SK-N-SH treated with all-trans-retinoic acid at 6 μM for 48 hours (cell line): ENCODE data around the gene PRR33.

Experiments used
- ATAC-seq: fragments of 200-7000 bp; cut with Tn5 transposase; 3 replicates; pipeline ENCODE4 v1.9.1; 2020; ENCODE audit warnings: mild to moderate bottlenecking, moderate library complexity
- BACH2 ChIP-seq: fragments of 250-450 bp; sonication (Bioruptor Pico); IDR thresholded peaks from 2 replicates; pipeline ENCODE4 v1.9.0; 2021; ENCODE audit warnings: mild to moderate bottlenecking, borderline replicate concordance
- CSDC2 ChIP-seq: fragments of 250-450 bp; sonication (Bioruptor Pico); IDR thresholded peaks from 2 replicates; pipeline ENCODE4 v1.5.0; 2020; ENCODE audit warnings: mild to moderate bottlenecking, moderate library complexity
- ESRRG ChIP-seq: fragments of 250-450 bp; sonication (Bioruptor Pico); IDR thresholded peaks from 2 replicates; pipeline ENCODE4 v1.6.1; 2021; ENCODE audit warnings: mild to moderate bottlenecking
- GLIS3 ChIP-seq: fragments of 250-450 bp; sonication (Bioruptor Pico); IDR thresholded peaks from 2 replicates; pipeline ENCODE4 v1.5.0; 2020; ENCODE audit warnings: mild to moderate bottlenecking, moderate library complexity
- ISL1 ChIP-seq: fragments of 250-450 bp; sonication (Bioruptor Pico); IDR thresholded peaks from 2 replicates; pipeline ENCODE4 v2.1.2; 2022; ENCODE audit warnings: mild to moderate bottlenecking, moderate library complexity
- OSR1 ChIP-seq: fragments of 250-450 bp; sonication (Bioruptor Pico); IDR thresholded peaks from 2 replicates; pipeline ENCODE4 v1.8.0; 2022; ENCODE audit warnings: moderate library complexity, mild to moderate bottlenecking, inconsistent platforms
- PPARA ChIP-seq: fragments of 250-450 bp; sonication (Bioruptor Pico); IDR thresholded peaks from 2 replicates; pipeline ENCODE4 v1.5.0; 2020; ENCODE audit warnings: mild to moderate bottlenecking, borderline replicate concordance
- RARB ChIP-seq: fragments of 250-450 bp; sonication (Bioruptor Pico); IDR thresholded peaks from 2 replicates; pipeline ENCODE4 v1.8.0; 2021; ENCODE audit warnings: mild to moderate bottlenecking, moderate library complexity
- SNAI2 ChIP-seq: fragments of 250-450 bp; sonication (Bioruptor Pico); IDR thresholded peaks from 2 replicates; pipeline ENCODE4 v1.5.0; 2020; ENCODE audit warnings: mild to moderate bottlenecking, moderate library complexity
- TCF4 ChIP-seq: fragments of 250-450 bp; sonication (Bioruptor Pico); IDR thresholded peaks from 2 replicates; pipeline ENCODE4 v1.8.0; 2021; ENCODE audit warnings: mild to moderate bottlenecking, moderate library complexity, borderline replicate concordance
- TOX ChIP-seq: fragments of 250-450 bp; sonication (Bioruptor Pico); IDR thresholded peaks from 2 replicates; pipeline ENCODE4 v1.8.0; 2021; ENCODE audit warnings: mild to moderate bottlenecking, moderate library complexity, borderline replicate concordance
- ZC3H10 ChIP-seq: fragments of 250-450 bp; sonication (Bioruptor Pico); IDR thresholded peaks from 2 replicates; pipeline ENCODE4 v1.5.1; 2021; ENCODE audit warnings: mild to moderate bottlenecking, moderate library complexity
- ZFP3 ChIP-seq: fragments of 250-450 bp; sonication (Bioruptor Pico); IDR thresholded peaks from 2 replicates; pipeline ENCODE4 v1.5.0; 2020; ENCODE audit warnings: mild to moderate bottlenecking, moderate library complexity
- ZFP30 ChIP-seq: fragments of 450-650 bp; formaldehyde crosslinking; IDR thresholded peaks from 2 replicates; pipeline ENCODE4 v1.5.0; 2022; ENCODE audit warnings: mild to moderate bottlenecking, moderate library complexity
- ZNF565 ChIP-seq: fragments of 450-650 bp; formaldehyde crosslinking; conservative IDR thresholded peaks from 2 replicates; pipeline ENCODE4 v1.5.0; 2020; ENCODE audit warnings: low read depth, mild to moderate bottlenecking, moderate library complexity
- ZNF70 ChIP-seq: fragments of 450-650 bp; formaldehyde crosslinking; IDR thresholded peaks from 2 replicates; pipeline ENCODE4 v1.5.0; 2020; ENCODE audit warnings: mild to moderate bottlenecking, moderate library complexity
- ZNF8 ChIP-seq: fragments of 450-650 bp; formaldehyde crosslinking; IDR thresholded peaks from 2 replicates; pipeline ENCODE4 v1.5.0; 2020; ENCODE audit warnings: mild to moderate bottlenecking, moderate library complexity
- TF ChIP-seq, protein P1 (sequence below): fragments of 250-450 bp; sonication (Bioruptor Pico); IDR thresholded peaks from 2 replicates; pipeline ENCODE4 v1.5.1; 2020; ENCODE audit warnings: low read depth, mild to moderate bottlenecking, moderate library complexity
- TF ChIP-seq, protein P2 (sequence below): fragments of 250-450 bp; sonication (Bioruptor Pico); IDR thresholded peaks from 2 replicates; pipeline ENCODE4 v1.5.0; 2020; ENCODE audit warnings: mild to moderate bottlenecking, moderate library complexity
- TF ChIP-seq, protein P3 (sequence below): fragments of 250-450 bp; sonication (Bioruptor Pico); IDR thresholded peaks from 2 replicates; pipeline ENCODE4 v1.5.1; 2021; ENCODE audit warnings: mild to moderate bottlenecking, moderate library complexity
- TF ChIP-seq, protein P4 (sequence below): fragments of 250-450 bp; sonication (Bioruptor Pico); IDR thresholded peaks from 2 replicates; pipeline ENCODE4 v1.8.0; 2020; ENCODE audit warnings: mild to moderate bottlenecking, moderate library complexity, borderline replicate concordance

PRR33 gene

DNA sequence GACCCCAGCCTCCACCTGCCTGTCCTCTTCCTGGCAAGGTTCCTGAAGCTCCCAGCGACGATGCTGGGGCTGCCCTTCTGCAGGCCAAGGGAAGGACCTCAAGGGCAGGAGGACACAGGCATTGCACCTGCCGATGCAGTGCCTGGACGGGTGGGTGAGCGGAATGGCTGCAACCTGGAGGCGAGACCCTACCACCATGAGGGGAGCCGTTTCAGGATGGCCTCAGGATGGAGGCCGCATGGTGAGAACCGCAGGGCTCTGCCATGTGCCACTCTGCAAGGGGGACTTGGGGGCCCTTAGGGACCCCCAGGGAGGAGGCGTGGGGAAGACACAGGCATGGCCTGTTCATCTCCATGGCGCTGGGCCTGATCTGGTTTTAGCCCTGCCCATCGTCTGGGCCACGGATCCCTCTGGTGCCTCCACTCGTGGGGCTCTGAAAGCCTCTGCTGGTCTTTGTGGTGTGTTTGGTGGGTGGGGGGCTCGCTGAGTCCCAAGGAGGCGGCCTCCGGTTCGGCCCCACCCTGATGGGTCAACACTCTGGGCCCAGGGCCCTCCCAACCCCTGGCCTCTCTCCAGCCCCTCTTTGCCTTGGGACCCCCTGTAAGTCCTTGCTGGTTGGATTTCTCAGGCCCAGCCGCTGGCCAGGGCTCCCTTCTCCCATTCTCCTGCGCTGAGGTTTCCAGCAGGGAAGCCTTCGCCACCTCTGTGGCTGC is 40.1 kb downstream of the PRR33 start:
- no peak for ATAC-seq
- TF ChIP-seq ZFP3 (no peak), ZFP30 (CRISPR knock-in tag) (no peak), ZC3H10 (CRISPR knock-in tag) (no peak), ESRRG (CRISPR knock-in tag) (no peak), BACH2 (CRISPR knock-in tag) (no peak), TOX (no peak), TCF4 (CRISPR knock-in tag) (no peak), ZNF565 (no peak), ZNF70 (CRISPR knock-in tag) (no peak)
- TF ChIP-seq, protein P1, sequence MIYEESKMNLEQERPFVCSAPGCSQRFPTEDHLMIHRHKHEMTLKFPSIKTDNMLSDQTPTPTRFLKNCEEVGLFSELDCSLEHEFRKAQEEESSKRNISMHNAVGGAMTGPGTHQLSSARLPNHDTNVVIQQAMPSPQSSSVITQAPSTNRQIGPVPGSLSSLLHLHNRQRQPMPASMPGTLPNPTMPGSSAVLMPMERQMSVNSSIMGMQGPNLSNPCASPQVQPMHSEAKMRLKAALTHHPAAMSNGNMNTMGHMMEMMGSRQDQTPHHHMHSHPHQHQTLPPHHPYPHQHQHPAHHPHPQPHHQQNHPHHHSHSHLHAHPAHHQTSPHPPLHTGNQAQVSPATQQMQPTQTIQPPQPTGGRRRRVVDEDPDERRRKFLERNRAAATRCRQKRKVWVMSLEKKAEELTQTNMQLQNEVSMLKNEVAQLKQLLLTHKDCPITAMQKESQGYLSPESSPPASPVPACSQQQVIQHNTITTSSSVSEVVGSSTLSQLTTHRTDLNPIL (CRISPR knock-in tag), result no peak
- TF ChIP-seq, protein P2, sequence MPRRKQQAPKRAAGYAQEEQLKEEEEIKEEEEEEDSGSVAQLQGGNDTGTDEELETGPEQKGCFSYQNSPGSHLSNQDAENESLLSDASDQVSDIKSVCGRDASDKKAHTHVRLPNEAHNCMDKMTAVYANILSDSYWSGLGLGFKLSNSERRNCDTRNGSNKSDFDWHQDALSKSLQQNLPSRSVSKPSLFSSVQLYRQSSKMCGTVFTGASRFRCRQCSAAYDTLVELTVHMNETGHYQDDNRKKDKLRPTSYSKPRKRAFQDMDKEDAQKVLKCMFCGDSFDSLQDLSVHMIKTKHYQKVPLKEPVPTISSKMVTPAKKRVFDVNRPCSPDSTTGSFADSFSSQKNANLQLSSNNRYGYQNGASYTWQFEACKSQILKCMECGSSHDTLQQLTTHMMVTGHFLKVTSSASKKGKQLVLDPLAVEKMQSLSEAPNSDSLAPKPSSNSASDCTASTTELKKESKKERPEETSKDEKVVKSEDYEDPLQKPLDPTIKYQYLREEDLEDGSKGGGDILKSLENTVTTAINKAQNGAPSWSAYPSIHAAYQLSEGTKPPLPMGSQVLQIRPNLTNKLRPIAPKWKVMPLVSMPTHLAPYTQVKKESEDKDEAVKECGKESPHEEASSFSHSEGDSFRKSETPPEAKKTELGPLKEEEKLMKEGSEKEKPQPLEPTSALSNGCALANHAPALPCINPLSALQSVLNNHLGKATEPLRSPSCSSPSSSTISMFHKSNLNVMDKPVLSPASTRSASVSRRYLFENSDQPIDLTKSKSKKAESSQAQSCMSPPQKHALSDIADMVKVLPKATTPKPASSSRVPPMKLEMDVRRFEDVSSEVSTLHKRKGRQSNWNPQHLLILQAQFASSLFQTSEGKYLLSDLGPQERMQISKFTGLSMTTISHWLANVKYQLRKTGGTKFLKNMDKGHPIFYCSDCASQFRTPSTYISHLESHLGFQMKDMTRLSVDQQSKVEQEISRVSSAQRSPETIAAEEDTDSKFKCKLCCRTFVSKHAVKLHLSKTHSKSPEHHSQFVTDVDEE (CRISPR knock-in tag), result no peak
- TF ChIP-seq, protein P3, sequence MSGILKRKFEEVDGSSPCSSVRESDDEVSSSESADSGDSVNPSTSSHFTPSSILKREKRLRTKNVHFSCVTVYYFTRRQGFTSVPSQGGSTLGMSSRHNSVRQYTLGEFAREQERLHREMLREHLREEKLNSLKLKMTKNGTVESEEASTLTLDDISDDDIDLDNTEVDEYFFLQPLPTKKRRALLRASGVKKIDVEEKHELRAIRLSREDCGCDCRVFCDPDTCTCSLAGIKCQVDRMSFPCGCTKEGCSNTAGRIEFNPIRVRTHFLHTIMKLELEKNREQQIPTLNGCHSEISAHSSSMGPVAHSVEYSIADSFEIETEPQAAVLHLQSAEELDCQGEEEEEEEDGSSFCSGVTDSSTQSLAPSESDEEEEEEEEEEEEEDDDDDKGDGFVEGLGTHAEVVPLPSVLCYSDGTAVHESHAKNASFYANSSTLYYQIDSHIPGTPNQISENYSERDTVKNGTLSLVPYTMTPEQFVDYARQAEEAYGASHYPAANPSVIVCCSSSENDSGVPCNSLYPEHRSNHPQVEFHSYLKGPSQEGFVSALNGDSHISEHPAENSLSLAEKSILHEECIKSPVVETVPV, result no peak

DNA sequence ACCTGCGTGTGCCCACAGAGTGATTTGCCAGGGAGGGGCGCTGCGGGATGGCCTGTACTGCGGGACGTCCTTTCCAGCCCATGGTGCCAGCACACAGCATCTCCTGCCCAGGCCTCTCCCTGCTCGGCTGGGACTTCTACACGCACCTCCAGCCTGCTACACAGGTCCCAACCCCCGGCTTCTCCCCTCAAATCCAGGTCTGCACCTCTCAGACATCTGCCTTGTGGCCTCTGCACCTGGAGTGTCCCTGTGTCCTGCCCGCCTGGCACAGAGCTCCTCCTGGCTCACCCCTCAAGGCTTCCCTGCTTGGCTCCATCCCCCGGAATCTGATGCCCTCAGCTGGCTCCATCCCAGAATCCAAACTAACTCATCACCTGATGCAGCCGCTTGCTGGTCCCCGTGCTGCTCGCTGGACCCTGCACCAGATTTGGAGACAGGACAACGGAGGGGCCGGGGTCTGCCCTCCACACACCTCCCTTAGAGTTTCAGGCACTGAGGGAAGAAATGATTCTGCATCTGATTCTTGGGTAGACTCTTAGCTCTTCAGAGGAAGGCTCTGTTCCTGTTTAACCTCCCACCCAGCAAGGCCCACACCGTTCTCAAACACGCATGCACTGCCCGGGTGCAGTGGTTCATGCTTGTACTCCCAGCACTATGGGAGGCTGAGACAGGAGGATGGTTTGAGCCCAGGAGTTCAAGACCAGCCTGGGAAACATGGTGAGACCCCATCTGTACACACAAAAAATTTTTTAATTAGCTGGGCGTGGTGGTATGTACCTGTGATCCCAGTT is 42.9 kb downstream of the PRR33 start:
- TF ChIP-seq ZFP3, result no peak
- TF ChIP-seq PPARA, result no peak
- no peak for TF ChIP-seq CSDC2 (CRISPR knock-in tag)
- TF ChIP-seq, protein P3, result no peak
- no peak for TF ChIP-seq ZNF8
- no peak for TF ChIP-seq ZNF70 (CRISPR knock-in tag)
- TF ChIP-seq ZC3H10 (CRISPR knock-in tag), result no peak
- TF ChIP-seq ZFP30 (CRISPR knock-in tag), result no peak
- no peak for TF ChIP-seq GLIS3 (CRISPR knock-in tag)
- TF ChIP-seq, protein P1 (CRISPR knock-in tag), result no peak
- TF ChIP-seq, protein P2 (CRISPR knock-in tag), result no peak
- TF ChIP-seq TCF4 (CRISPR knock-in tag), result no peak
- TF ChIP-seq OSR1 (CRISPR knock-in tag), result no peak
- no peak for TF ChIP-seq ZNF565
- TF ChIP-seq TOX, result no peak
- no peak for TF ChIP-seq SNAI2 (CRISPR knock-in tag)
- TF ChIP-seq, protein P4, sequence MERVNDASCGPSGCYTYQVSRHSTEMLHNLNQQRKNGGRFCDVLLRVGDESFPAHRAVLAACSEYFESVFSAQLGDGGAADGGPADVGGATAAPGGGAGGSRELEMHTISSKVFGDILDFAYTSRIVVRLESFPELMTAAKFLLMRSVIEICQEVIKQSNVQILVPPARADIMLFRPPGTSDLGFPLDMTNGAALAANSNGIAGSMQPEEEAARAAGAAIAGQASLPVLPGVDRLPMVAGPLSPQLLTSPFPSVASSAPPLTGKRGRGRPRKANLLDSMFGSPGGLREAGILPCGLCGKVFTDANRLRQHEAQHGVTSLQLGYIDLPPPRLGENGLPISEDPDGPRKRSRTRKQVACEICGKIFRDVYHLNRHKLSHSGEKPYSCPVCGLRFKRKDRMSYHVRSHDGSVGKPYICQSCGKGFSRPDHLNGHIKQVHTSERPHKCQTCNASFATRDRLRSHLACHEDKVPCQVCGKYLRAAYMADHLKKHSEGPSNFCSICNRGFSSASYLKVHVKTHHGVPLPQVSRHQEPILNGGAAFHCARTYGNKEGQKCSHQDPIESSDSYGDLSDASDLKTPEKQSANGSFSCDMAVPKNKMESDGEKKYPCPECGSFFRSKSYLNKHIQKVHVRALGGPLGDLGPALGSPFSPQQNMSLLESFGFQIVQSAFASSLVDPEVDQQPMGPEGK (CRISPR knock-in tag), result no peak
- TF ChIP-seq BACH2 (CRISPR knock-in tag), result no peak
- TF ChIP-seq ISL1 (CRISPR knock-in tag), result no peak
- no peak for TF ChIP-seq RARB
- TF ChIP-seq, all 23 proteins: peak for 0
- no peak for ATAC-seq
